Skeletal muscle tissue (tissue), 4 donors: Measurements from ENCODE around the gene AFTPH. TPM values are rescaled to one million over a fixed set of nuclear protein-coding genes. Genes with fewer than 3 reads are reported as not detected.

ENCODE experiments used
- H3K27ac ChIP-seq: one replicate; pipeline ENCODE4 v1.7.0; 2013; ENCODE audit warnings: mild to moderate bottlenecking, low read depth, low read length, inconsistent platforms
- H3K27me3 ChIP-seq, 3 donors: one replicate each; pipeline ENCODE4 v1.7.0; 2013; ENCODE audit warnings: low read length in 3 of 3; ENCODE audit not compliant: control insufficient read depth in 3 of 3, insufficient read depth in 3 of 3
- H3K36me3 ChIP-seq, 3 donors: one replicate each; pipeline ENCODE4 v1.7.0; 2013; ENCODE audit warnings: low read length in 3 of 3; ENCODE audit not compliant: control insufficient read depth in 3 of 3, insufficient read depth in 3 of 3
- H3K4me1 ChIP-seq, 3 donors: one replicate each; pipeline ENCODE4 v1.7.0; 2013; ENCODE audit warnings: low read length in 3 of 3, mild to moderate bottlenecking in 3 of 3; ENCODE audit not compliant: control insufficient read depth in 3 of 3, insufficient read depth in 3 of 3
- H3K4me3 ChIP-seq, 3 donors: one replicate each; pipeline ENCODE4 v1.7.0; 2013; ENCODE audit warnings: low read length in 3 of 3
- H3K9ac ChIP-seq, 3 donors: one replicate each; pipeline ENCODE4 v1.7.0; 2013; ENCODE audit warnings: low read length in 3 of 3, mild to moderate bottlenecking in 3 of 3, moderate library complexity in 2 of 3, low read depth in 1 of 3
- H3K9me3 ChIP-seq, 3 donors: one replicate each; pipeline ENCODE4 v1.7.0; 2013; ENCODE audit warnings: low read length in 3 of 3; ENCODE audit not compliant: control insufficient read depth in 3 of 3
- total RNA-seq: library from RNA; depleted of rRNA; stranded (reverse); fragments of >200 nt; gene quantifications from one replicate; pipeline ENCODE4 v1.2.3, GENCODE V29; 2014
- donor health status: Osteomylitis.

Gene AFTPH
- total RNA-seq, 1 donor from 2014 or later = 36.0 TPM

DNA sequence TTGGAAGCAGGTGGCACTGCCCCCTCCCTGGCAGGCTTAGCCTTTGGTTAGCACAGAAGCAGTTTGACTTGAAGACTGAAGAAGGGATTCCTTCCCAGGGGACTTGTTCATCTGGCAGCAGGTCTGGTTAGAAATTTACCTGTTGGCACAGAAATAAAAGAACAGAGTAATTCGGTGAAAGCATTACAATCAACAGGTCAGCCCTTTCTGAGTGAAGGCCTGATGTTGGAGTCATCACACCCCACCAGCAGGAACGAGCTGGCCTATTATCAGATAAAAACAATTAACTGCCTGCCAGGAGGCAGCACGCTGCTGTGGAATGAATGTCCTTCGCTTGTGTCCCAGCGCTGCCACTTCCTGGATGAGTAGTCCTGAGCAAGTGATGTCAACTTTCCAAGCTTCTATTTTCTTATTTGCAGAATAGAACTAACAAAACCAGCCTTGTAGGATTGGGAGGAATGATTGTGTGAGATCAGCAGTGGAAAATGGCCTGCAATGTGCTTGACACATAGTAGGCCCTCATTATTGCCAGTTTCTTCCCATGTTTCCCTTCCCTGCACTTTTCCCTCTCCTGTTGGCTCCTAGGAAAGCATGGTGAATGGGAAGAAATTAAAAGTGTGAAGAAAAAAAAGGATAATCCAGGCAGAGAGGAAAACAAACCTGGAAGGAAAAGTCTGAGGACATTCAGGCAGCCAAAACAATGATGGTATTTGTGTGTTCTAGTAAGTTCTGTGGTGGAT lies 41.2 kb upstream of the AFTPH start:
- H3K9me3 ChIP-seq = no peaks in the 10 kb centered on the region
- H3K4me3 ChIP-seq = no peak overlapping the region
- H3K27me3 ChIP-seq = no peaks in the 10 kb centered on the region
- no peak overlapping the region for H3K9ac ChIP-seq
- no peaks in the 10 kb centered on the region for H3K36me3 ChIP-seq
- no peak overlapping the region for H3K27ac ChIP-seq
- H3K4me1 ChIP-seq = peaks cover 0 to 3% (median 3%) of the 10 kb centered on the region in 3 donors

DNA sequence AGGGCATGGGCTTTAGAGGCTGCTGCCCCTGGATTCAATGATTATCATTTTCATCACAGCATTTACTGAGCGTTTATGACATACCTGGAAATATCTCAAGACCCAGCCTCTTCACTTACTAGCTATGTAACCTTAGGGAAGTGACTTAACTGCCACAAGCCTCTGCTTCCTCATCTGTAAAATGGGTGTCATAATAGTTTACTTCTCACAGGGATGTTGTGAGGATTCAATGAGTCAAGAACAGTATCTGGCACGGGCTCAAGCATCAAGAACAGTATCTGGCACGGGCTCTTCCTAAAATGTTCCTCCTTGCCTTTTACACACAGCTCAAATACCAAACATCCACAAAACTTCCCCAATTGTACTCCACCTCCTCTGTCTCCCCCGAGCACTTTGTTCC lies 38.8 kb upstream of the AFTPH start:
- no peaks in the 10 kb centered on the region for H3K9me3 ChIP-seq
- no peaks in the 10 kb centered on the region for H3K36me3 ChIP-seq

DNA sequence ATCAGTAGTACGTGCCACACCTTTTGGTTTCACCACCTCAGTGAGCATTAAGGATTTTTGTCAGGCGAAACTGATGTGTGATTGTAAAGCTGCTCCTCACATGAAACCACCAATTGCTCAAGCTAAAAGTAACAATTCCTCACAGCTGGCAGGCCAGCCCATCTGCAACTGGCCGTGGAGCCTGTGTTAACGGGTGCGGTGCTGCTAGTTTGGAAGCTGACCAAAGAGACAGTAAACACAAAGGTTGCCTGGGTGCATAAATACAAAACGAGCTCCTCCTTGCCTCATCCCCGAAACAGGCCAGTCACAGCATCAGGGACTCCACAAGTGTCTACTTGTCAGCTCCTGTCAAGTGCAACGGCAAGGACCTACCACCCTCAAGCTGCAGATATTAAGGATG lies 38.2 kb upstream of the AFTPH start:
- no peak overlapping the region for H3K9ac ChIP-seq

More for the DNA sequence above, 38.8 kb upstream of the AFTPH start:
- H3K9ac ChIP-seq = no peak overlapping the region
- no peak overlapping the region for H3K4me3 ChIP-seq
- H3K27ac ChIP-seq = no peak overlapping the region
- H3K27me3 ChIP-seq = no peaks in the 10 kb centered on the region
- H3K4me1 ChIP-seq = peaks cover 4 to 10% (median 7%) of the 10 kb centered on the region in 3 donors

GRCh38 chr2:64487256-64488049 lies 36.7 kb upstream of the AFTPH start:
- H3K27me3 ChIP-seq = no peaks in the 10 kb centered on the region
- H3K4me3 ChIP-seq = no peak overlapping the region
- H3K36me3 ChIP-seq = no peaks in the 10 kb centered on the region
- no peaks in the 10 kb centered on the region for H3K9me3 ChIP-seq
- H3K27ac ChIP-seq = no peak overlapping the region
- H3K9ac ChIP-seq = no peak overlapping the region
- peaks cover 4 to 10% (median 7%) of the 10 kb centered on the region in 3 donors for H3K4me1 ChIP-seq

More for the DNA sequence above, 38.2 kb upstream of the AFTPH start:
- H3K9me3 ChIP-seq = no peaks in the 10 kb centered on the region
- no peaks in the 10 kb centered on the region for H3K27me3 ChIP-seq
- no peak overlapping the region for H3K27ac ChIP-seq
- no peaks in the 10 kb centered on the region for H3K36me3 ChIP-seq
- H3K4me3 ChIP-seq = no peak overlapping the region
- peaks cover 4 to 10% (median 7%) of the 10 kb centered on the region in 3 donors for H3K4me1 ChIP-seq

- no peaks in the 10 kb centered on the region for H3K27me3 ChIP-seq
- peaks cover 4 to 10% (median 7%) of the 10 kb centered on the region in 3 donors for H3K4me1 ChIP-seq
- no peaks in the 10 kb centered on the region for H3K36me3 ChIP-seq
- H3K9ac ChIP-seq = peak overlapping the region; percentile 20 to 68 (median 59)
- no peaks in the 10 kb centered on the region for H3K9me3 ChIP-seq
- no peak overlapping the region for H3K4me3 ChIP-seq
- H3K27ac ChIP-seq = no peak overlapping the region
These were observed 35.8 kb upstream of the AFTPH start for GRCh38 chr2:64488050-64488974.

- Histone ChIP-seq H3K4me1 (peaks cover 4 to 10% (median 7%) of the 10 kb centered on the region in 3 donors), H3K9me3 (no peaks in the 10 kb centered on the region), H3K9ac (no peak overlapping the region), H3K27me3 (no peaks in the 10 kb centered on the region), H3K4me3 (no peak overlapping the region), H3K27ac (no peak overlapping the region), H3K36me3 (no peaks in the 10 kb centered on the region)
These were observed 34.9 kb upstream of the AFTPH start for GRCh38 chr2:64489081-64489751.

GRCh38 chr2:64491426-64491825 lies 32.7 kb upstream of the AFTPH start:
- H3K4me1 ChIP-seq = peaks cover 4 to 10% (median 4%) of the 10 kb centered on the region in 3 donors
- H3K9me3 ChIP-seq = no peaks in the 10 kb centered on the region
- no peak overlapping the region for H3K4me3 ChIP-seq
- no peaks in the 10 kb centered on the region for H3K36me3 ChIP-seq
- no peak overlapping the region for H3K27ac ChIP-seq
- no peaks in the 10 kb centered on the region for H3K27me3 ChIP-seq
- H3K9ac ChIP-seq = no peak overlapping the region

DNA sequence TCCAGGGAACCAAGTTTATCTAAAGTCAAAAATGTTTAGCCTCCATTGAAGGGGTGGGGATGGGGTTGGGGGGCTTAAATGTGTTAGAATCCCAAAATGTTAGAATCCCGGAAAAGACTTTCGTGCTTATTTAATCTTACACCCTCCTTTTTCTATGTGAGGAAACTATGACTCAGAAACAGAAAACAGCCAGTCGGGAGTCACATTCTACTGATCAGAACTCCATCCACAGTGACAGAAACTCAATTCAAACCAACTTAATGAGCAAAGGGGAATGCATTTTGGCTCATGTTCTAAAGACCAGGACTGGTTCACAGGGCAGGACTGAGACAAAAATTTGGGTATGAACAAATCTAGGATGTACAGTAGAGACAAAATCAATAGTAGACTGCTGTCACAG lies 31.9 kb upstream of the AFTPH start:
- no peaks in the 10 kb centered on the region for H3K27me3 ChIP-seq
- H3K27ac ChIP-seq = no peak overlapping the region
- no peak overlapping the region for H3K4me3 ChIP-seq
- H3K9me3 ChIP-seq = no peaks in the 10 kb centered on the region
- peaks cover 4 to 10% (median 4%) of the 10 kb centered on the region in 3 donors for H3K4me1 ChIP-seq
- H3K36me3 ChIP-seq = no peaks in the 10 kb centered on the region
- no peak overlapping the region for H3K9ac ChIP-seq

DNA sequence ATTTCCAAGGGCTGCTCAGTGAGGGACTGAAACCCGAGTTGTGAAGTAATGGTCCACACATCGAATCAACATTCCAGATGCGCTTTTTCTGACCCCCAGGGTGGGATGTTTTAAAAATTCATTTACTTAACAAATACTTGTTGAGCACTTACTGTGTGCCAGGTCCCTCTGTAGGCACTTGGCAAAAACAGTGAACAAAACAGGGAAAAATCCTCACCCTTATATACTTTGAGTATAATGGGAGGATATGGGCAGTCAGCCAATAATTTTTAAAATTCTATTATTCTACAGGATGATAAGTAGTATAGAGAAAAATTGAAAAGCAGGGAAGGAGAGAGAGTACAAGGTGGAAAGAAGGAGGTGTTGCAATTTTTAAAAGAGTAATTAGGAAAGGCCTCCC lies 31.3 kb upstream of the AFTPH start:
- Histone ChIP-seq H3K9me3 (no peaks in the 10 kb centered on the region), H3K36me3 (no peaks in the 10 kb centered on the region), H3K27ac (no peak overlapping the region), H3K4me3 (no peak overlapping the region), H3K4me1 (peaks cover 4 to 7% (median 4%) of the 10 kb centered on the region in 3 donors), H3K9ac (no peak overlapping the region), H3K27me3 (no peaks in the 10 kb centered on the region)
